GM18868 (cell line): ENCODE measurements around the gene OR8G1.
"Not testable (repeated sequence)": the region's sequence is repeated elsewhere in the genome, so short reads cannot be mapped to it uniquely, and the experiment has no call there.

Experiments used
- ATAC-seq: cut with Tn5 transposase; IDR thresholded peaks from one replicate; pipeline ENCODE4 v1.9.1; 2021; ENCODE audit warnings: mild to moderate bottlenecking, moderate library complexity; ENCODE audit not compliant: unreplicated experiment

The OR8G1 gene

DNA sequence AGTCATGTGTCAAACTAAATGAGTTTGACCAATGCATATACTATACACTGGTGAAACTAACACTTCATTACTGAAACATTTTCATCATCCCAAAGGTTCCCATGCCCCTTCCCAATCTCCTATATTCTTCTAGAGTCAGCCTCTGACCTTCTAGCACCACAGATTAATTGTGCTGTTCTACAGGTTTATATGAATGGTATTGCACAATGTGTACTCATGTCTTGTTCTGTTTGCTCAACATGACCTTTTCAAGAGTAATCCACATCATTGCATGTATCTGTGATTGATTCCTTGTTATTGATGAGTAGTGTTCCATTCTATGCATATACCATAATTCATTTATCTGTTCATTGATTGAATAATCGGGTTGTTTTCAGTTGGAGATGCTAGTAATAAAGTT, 7.5 kb upstream of the OR8G1 start:
- no peak for ATAC-seq

GRCh38 chr11:124238512-124238911, 2.4 kb upstream of the OR8G1 start:
- no peak for ATAC-seq

- not testable (repeated sequence) for ATAC-seq
Measured at GRCh38 chr11:124249869-124250268, 9.0 kb downstream of the OR8G1 start.

DNA sequence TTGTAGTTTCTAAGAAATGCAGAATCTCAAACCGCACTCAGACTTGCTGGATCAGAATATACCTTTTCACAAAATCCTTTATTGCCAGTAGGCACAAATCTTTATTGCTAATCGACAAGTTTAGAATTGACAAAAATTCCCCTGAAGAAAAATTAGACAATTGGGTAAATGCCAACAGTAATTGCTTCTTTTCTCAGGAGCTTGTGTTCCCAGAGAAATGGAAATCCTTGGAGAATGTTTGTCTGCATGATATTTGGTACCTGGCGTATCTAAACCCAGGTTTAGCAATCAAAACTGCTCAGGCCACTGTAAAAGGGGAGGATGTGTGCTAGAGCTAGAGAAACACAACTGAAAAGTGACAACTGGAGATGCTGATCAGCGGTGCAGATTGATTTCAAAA, 15.2 kb downstream of the OR8G1 start, which contains the start of gene OR8G5:
TSS of gene OR8G5 (plus strand) at position 301 of the 400 bp plus-strand sequence. CDS start 8,556 bp downstream, outside the sequence.
- no peak for ATAC-seq

DNA sequence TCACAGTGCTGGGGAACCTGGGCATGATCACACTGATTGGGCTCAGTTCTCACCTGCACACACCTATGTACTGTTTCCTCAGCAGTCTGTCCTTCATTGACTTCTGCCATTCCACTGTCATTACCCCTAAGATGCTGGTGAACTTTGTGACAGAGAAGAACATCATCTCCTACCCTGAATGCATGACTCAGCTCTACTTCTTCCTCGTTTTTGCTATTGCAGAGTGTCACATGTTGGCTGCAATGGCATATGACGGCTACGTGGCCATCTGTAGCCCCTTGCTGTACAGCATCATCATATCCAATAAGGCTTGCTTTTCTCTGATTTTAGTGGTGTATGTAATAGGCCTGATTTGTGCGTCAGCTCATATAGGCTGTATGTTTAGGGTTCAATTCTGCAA, 24.1 kb downstream of the OR8G1 start:
- ATAC-seq, result not testable (repeated sequence)

GRCh38 chr11:124270886-124271285, 30.0 kb downstream of the OR8G1 start:
- ATAC-seq, result not testable (repeated sequence)

DNA sequence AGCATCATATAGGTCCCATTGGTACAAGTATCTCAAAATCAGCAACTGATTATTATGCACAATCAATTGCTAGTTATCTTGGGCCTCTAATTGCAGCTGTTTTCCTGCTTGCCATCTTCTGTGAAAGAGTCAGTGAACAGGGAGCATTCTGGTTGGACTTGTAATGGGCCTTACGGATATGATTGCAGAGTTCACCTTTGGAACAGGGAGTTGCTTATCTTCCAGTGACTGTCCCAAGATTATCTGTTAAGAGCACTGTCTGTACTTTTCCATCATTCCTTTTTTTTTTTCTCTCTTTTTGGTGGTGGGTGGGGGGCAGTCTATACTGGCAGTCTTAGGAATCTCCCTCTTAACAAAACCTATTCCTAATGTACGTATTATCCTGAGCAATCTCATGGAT, 33.1 kb downstream of the OR8G1 start:
- ATAC-seq, result no peak

DNA sequence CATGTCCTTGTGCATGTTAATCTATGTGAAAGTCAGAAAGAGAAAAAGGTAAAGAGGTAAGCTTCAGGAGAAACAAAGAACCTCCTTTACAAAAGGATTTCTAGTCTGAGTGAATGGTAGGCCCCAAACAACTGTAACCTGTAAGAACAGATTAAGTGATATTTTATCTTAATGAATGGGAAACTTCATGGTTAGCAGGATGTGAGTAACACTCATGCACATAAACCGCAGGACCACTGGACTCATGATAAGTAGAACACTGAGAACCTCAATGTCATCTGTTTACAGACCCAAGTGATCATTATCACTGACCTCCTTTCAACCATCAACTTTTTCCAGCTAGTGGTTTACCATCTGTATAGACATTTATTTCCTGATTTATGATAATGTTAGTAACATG, 35.2 kb downstream of the OR8G1 start:
- no peak for ATAC-seq

DNA sequence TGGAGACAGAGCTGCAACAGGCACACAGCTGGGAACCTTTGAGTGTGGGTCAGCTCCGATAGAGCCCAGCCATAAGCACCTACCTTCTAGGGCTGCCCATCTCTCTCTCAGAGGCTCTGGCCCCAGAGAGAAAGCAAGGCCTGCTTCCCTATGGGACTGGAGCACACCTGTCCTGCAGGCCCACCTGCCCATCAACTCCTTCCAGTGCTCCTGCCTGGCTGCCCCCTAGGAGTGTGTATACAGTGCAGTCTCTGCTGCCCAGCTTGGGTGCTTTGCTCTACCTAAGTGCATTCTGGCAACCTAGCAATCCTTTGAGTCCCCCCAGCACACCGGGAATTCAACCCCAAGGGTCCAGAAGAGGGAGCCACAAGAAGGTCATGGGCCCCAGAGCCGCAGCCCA, 36.3 kb downstream of the OR8G1 start:
- ATAC-seq, result no peak

DNA sequence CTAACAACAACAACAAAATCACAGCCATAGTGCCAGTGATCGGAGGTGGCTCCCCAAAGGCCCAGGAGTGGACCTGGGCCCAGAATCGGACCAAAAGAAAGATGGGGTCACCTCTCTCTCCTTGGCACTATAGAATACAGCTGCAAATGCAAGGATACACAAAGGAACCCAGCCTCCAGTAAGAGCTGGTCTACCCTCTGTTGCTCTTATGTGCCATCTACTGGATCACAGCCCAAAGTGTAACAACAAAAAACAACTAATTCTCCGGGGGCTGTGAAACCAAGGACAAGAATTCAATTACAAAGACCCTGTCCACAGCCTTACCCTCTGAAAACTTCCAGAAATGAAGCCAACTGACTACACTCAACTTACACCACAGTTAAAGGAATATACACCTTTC, 36.9 kb downstream of the OR8G1 start:
- no peak for ATAC-seq

- no peak for ATAC-seq
Measured at GRCh38 chr11:124278261-124278660, 37.4 kb downstream of the OR8G1 start.

- ATAC-seq, result no peak
Measured at GRCh38 chr11:124285610-124286344, 44.9 kb downstream of the OR8G1 start.

- no peak for ATAC-seq
Measured at GRCh38 chr11:124294687-124295086, 53.8 kb downstream of the OR8G1 start.

- ATAC-seq, result no peak
Measured at GRCh38 chr11:124296016-124296415, 55.1 kb downstream of the OR8G1 start.

DNA sequence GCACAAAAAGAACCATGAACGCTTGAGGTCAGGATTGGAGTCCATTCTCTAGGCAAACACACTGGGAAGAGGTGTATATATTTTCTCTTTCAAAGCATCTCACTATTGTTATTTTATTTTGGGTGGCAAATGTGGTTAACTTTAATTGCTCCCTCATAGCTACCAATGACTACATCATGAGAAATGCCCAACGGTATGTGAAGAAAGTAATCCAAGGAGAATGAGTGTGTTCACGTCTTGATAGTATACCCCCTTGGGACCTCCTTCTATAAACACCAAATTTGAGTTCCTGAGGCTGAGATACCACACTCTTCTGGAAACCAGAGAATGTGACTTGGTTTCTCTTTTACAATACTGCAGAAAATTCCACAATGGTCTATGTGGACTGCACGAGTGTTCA, 57.0 kb downstream of the OR8G1 start:
- no peak for ATAC-seq

- no peak for ATAC-seq
Measured at GRCh38 chr11:124301548-124301947, 60.7 kb downstream of the OR8G1 start.

DNA sequence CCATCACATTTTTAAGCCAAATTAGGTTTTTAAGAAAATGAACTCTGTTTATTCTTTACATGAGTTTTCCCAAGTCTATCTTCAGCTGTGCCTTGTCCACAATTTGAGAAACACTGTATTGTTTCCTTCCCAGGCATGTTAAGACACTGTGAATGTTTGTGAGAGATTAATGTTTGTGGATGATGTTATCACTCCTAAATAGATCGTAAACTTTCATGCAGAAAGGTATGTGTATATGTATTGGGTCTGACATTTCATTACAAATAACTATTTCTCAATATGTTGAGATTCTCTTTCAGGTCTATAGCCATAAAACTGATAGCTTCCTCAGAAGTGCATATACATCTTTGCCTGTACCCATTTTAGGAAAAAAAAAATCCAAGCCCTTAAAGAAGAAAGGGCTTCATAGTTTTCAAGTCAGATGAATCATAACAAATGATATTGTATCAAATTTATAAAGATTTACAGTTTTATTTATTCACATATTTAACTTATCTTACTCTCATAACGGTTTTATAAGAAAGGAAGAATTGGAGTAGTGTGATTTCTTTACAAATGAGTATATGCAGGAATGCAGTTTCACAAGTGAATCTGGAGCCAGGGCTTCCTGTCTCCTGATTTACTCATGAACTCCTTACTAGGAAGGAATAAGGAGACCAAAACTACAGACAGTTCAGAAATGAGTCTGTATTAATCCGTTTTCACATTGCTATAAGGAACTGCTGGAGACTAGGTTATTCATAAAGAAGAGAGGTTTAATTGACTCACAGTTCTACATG, 61.6 kb downstream of the OR8G1 start:
- ATAC-seq, result no peak
